Liver (tissue), 9 donors: ENCODE measurements around the gene PTPRQ. TPM values are rescaled to one million over a fixed set of nuclear protein-coding genes. Genes with fewer than 3 reads are reported as not detected.
"Not testable (repeated sequence)": the region's sequence is repeated elsewhere in the genome, so short reads cannot be mapped to it uniquely, and the experiment has no call there.

Source experiments
- DNase-seq: peaks from one replicate; pipeline ENCODE4 v3.0.0-alpha.2; 2017; ENCODE audit warnings: low spot score
- H3K27ac ChIP-seq, 2 donors: one replicate each; pipeline ENCODE4 v1.7.0; 2013; ENCODE audit warnings: inconsistent platforms in 2 of 2, low read length in 2 of 2, control low read depth in 1 of 2, low read depth in 1 of 2, mild to moderate bottlenecking in 1 of 2
- H3K27me3 ChIP-seq, 4 donors: one replicate each; pipeline versions ENCODE4 v1.6.1 to v1.7.0; 2013; ENCODE audit warnings: low read length in 3 of 4, inconsistent platforms in 1 of 4, mild to moderate bottlenecking in 1 of 4, moderate library complexity in 1 of 4; ENCODE audit not compliant: control insufficient read depth in 4 of 4, insufficient read depth in 4 of 4
- H3K36me3 ChIP-seq, 4 donors: one replicate each; pipeline versions ENCODE4 v1.6.1 to v1.7.0; 2013; ENCODE audit warnings: low read length in 3 of 4, mild to moderate bottlenecking in 3 of 4, low read depth in 1 of 4, moderate library complexity in 1 of 4; ENCODE audit not compliant: control insufficient read depth in 4 of 4, insufficient read depth in 3 of 4
- H3K4me1 ChIP-seq, 4 donors: one replicate each; pipeline versions ENCODE4 v1.6.1 to v1.7.0; 2013; ENCODE audit warnings: low read length in 3 of 4, mild to moderate bottlenecking in 3 of 4, moderate library complexity in 1 of 4; ENCODE audit not compliant: control insufficient read depth in 4 of 4, insufficient read depth in 4 of 4
- H3K4me3 ChIP-seq, 3 donors: one replicate each; pipeline versions ENCODE4 v1.6.1 to v1.7.0; 2013; ENCODE audit warnings: low read length in 3 of 3, control low read depth in 1 of 3, low read depth in 1 of 3, mild to moderate bottlenecking in 1 of 3
- H3K9ac ChIP-seq, 2 donors: one replicate each; pipeline ENCODE4 v1.7.0; 2013; ENCODE audit warnings: low read length in 2 of 2, mild to moderate bottlenecking in 2 of 2, moderate library complexity in 2 of 2, control low read depth in 1 of 2, low read depth in 1 of 2
- H3K9me3 ChIP-seq, 4 donors: one replicate each; pipeline versions ENCODE4 v1.6.1 to v1.7.0; 2013; ENCODE audit warnings: low read length in 3 of 4; ENCODE audit not compliant: control insufficient read depth in 4 of 4
- CTCF ChIP-seq: fragments of 150-350 bp; IDR thresholded peaks from 2 replicates; pipeline ENCODE4 v1.5.1; 2017; ENCODE audit warnings: improper control_type of control experiment, low read depth, low read length; ENCODE audit not compliant: missing input control
- EGR1 ChIP-seq, 2 donors: IDR thresholded peaks; 2 replicates each; pipeline ENCODE4 v1.6.1; 2016 to 2018; ENCODE audit warnings: antibody characterized with exemption in 2 of 2, low read depth in 2 of 2
- FOXA1 ChIP-seq: IDR thresholded peaks from 2 replicates; pipeline ENCODE4 v1.6.1; 2016; ENCODE audit warnings: antibody characterized with exemption
- FOXA2 ChIP-seq: IDR thresholded peaks from 2 replicates; pipeline ENCODE4 v1.6.1; 2016; ENCODE audit warnings: antibody characterized with exemption
- GABPA ChIP-seq, 2 donors: IDR thresholded peaks in 1 of 2; conservative IDR thresholded peaks in 1 of 2; 2 replicates each; pipeline ENCODE4 v1.6.1; 2016; ENCODE audit warnings: antibody characterized with exemption in 2 of 2, mild to moderate bottlenecking in 1 of 2, moderate library complexity in 1 of 2
- HNF4A ChIP-seq, 2 donors: conservative IDR thresholded peaks; 2 replicates each; pipeline ENCODE4 v1.6.1; 2016; ENCODE audit warnings: antibody characterized with exemption in 2 of 2, mild to moderate bottlenecking in 2 of 2
- HNF4G ChIP-seq: IDR thresholded peaks from 2 replicates; pipeline ENCODE4 v1.6.1; 2016; ENCODE audit warnings: antibody characterized with exemption
- JUND ChIP-seq, 2 donors: IDR thresholded peaks; 2 replicates each; pipeline ENCODE4 v1.6.1; 2016; ENCODE audit warnings: antibody characterized with exemption in 2 of 2
- NR2F2 ChIP-seq: IDR thresholded peaks from 2 replicates; pipeline ENCODE4 v1.6.1; 2016; ENCODE audit warnings: antibody characterized with exemption
- RAD21 ChIP-seq, 2 donors: IDR thresholded peaks; 2 replicates each; pipeline ENCODE4 v1.6.1; 2016; ENCODE audit warnings: antibody characterized with exemption in 2 of 2, mild to moderate bottlenecking in 2 of 2
- RXRA ChIP-seq, 2 donors: IDR thresholded peaks; 2 replicates each; pipeline ENCODE4 v1.6.1; 2017 to 2018; ENCODE audit warnings: antibody characterized with exemption in 2 of 2, mild to moderate bottlenecking in 1 of 2
- TAF1 ChIP-seq: conservative IDR thresholded peaks from 2 replicates; pipeline ENCODE4 v1.6.1; 2016; ENCODE audit warnings: antibody characterized with exemption, mild to moderate bottlenecking
- YY1 ChIP-seq: IDR thresholded peaks from 2 replicates; pipeline ENCODE4 v1.6.1; 2016; ENCODE audit warnings: antibody characterized with exemption, mild to moderate bottlenecking
- ZBTB33 ChIP-seq: IDR thresholded peaks from 2 replicates; pipeline ENCODE4 v1.6.1; 2016; ENCODE audit warnings: antibody characterized with exemption
- WGBS: extraction: QIAGEN DNeasy Blood & Tissue Kit; methylation state at CpG from one replicate; pipeline ENCODE4 v1.1.7; 2013; 5-methylcytosine and 5-hydroxymethylcytosine counted together
- polyA plus RNA-seq, 2 donors: library from polyadenylated mRNA; stranded (reverse) in 1 of 2; unstranded in 1 of 2; fragments of 200-250 nt in 1 of 2; fragments of >200 nt in 1 of 2; fragmentation: Nextera tagmentation in 1 of 2; extraction: Ambion mirVana in 1 of 2; gene quantifications; one replicate each; pipeline versions ENCODE4 v1.2.1 to v1.2.3, GENCODE V29; 2013 to 2015
- total RNA-seq, 2 donors: library from RNA; depleted of rRNA; stranded (reverse); fragments of >200 nt; gene quantifications; one replicate each; pipeline ENCODE4 v1.2.3, GENCODE V29; 2014
- donor health status: healthy.
- donor health status: healthy.
- donor health status: healthy.
- donor health status: healthy.
- donor health status: healthy.

Gene PTPRQ
- total and polyA plus RNA-seq, 4 donors: 0.02 to 0.08 (median 0.04) TPM

- no peak for TF ChIP-seq GABPA (IDR thresholded peaks at IDR 0.05 in 1 of 2, conservative IDR thresholded peaks at IDR 0.05 in 1 of 2)
- TF ChIP-seq ZBTB33: no peak
- no peak for TF ChIP-seq RAD21 (IDR thresholded peaks at IDR 0.05)
These were observed 25.6 kb downstream of the PTPRQ start (continued) for GRCh38 chr12:80469681-80470080.

- H3K36me3 ChIP-seq: no peaks in the 10 kb centered on the region
- H3K9me3 ChIP-seq: no peaks in the 10 kb centered on the region
- DNase-seq: no peak
- WGBS: 89% methylated on average over 1 of the region's 1 CpG
- H3K4me3 ChIP-seq: no peak overlapping the region
- H3K9ac ChIP-seq: no peak overlapping the region
- H3K27ac ChIP-seq: no peak overlapping the region
- TF ChIP-seq JUND (IDR thresholded peaks at IDR 0.05): no peak
- H3K27me3 ChIP-seq: no peaks in the 10 kb centered on the region
- H3K4me1 ChIP-seq: no peaks in the 10 kb centered on the region
These were observed 26.4 kb downstream of the PTPRQ start for GRCh38 chr12:80470403-80470802.

- DNase-seq: no peak
- H3K36me3 ChIP-seq: no peaks in the 10 kb centered on the region
- H3K4me1 ChIP-seq: no peaks in the 10 kb centered on the region
These were observed 28.2 kb downstream of the PTPRQ start for GRCh38 chr12:80472236-80472635.

GRCh38 chr12:80472911-80473500 lies 29.0 kb downstream of the PTPRQ start:
- Histone ChIP-seq H3K27me3 (no peaks in the 10 kb centered on the region), H3K4me3 (no peak overlapping the region), H3K36me3 (no peaks in the 10 kb centered on the region), H3K9ac (no peak overlapping the region), H3K9me3 (no peaks in the 10 kb centered on the region), H3K4me1 (no peaks in the 10 kb centered on the region), H3K27ac (no peak overlapping the region)
- DNase-seq: no peak
- WGBS: 5% methylated on average over 4 of the region's 4 CpGs
- TF ChIP-seq YY1: no peak
- peak; percentile 51 for TF ChIP-seq CTCF
- TF ChIP-seq FOXA1: no peak
- TF ChIP-seq RAD21 (IDR thresholded peaks at IDR 0.05): peak; percentile 84 to 87
- peak; percentile 5 to 27 for TF ChIP-seq HNF4A (conservative IDR thresholded peaks at IDR 0.05)
- peak in 1 of 2 donors; percentile 15 for TF ChIP-seq RXRA (IDR thresholded peaks at IDR 0.05)
- TF ChIP-seq HNF4G: no peak

More at GRCh38 chr12:80472236-80472635, 28.2 kb downstream of the PTPRQ start:
- Histone ChIP-seq H3K27ac (no peak overlapping the region), H3K4me3 (no peak overlapping the region), H3K9me3 (no peaks in the 10 kb centered on the region), H3K9ac (no peak overlapping the region), H3K27me3 (no peaks in the 10 kb centered on the region)
- TF ChIP-seq FOXA1: no peak
- TF ChIP-seq TAF1: no peak
- no peak for TF ChIP-seq RAD21 (IDR thresholded peaks at IDR 0.05)
- TF ChIP-seq FOXA2: no peak
- TF ChIP-seq HNF4G: no peak
- no peak for TF ChIP-seq JUND (IDR thresholded peaks at IDR 0.05)
- no peak for TF ChIP-seq ZBTB33
- no peak for TF ChIP-seq HNF4A (conservative IDR thresholded peaks at IDR 0.05)
- no peak for TF ChIP-seq RXRA (IDR thresholded peaks at IDR 0.05)
- TF ChIP-seq EGR1 (IDR thresholded peaks at IDR 0.05; ENCODE audit: low read depth in 2 of 2): no peak
- no peak for TF ChIP-seq NR2F2

- 93% methylated on average over 31 of the region's 31 CpGs for WGBS
- H3K4me1 ChIP-seq, H3K9ac ChIP-seq, H3K9me3 ChIP-seq, DNase-seq, H3K27me3 ChIP-seq, H3K36me3 ChIP-seq, H3K27ac ChIP-seq, H3K4me3 ChIP-seq: not testable (repeated sequence)
These were observed 33.6 kb downstream of the PTPRQ start for GRCh38 chr12:80477521-80478145.
